HG03103 (cell line): ENCODE data around the gene TNFAIP8.

Source experiments
- ATAC-seq: cut with Tn5 transposase; IDR thresholded peaks from one replicate; pipeline ENCODE4 v1.9.1; 2021; ENCODE audit warnings: low read depth; ENCODE audit not compliant: unreplicated experiment

The TNFAIP8 gene

GRCh38 chr5:119389288-119390030, 33.6 kb downstream of the TNFAIP8 start:
- ATAC-seq = no peak

- ATAC-seq = no peak
Observed at GRCh38 chr5:119390404-119390803, 34.6 kb downstream of the TNFAIP8 start.

- no peak for ATAC-seq
Observed at GRCh38 chr5:119393201-119393691, 37.4 kb downstream of the TNFAIP8 start.

GRCh38 chr5:119393746-119394145, 37.9 kb downstream of the TNFAIP8 start:
- ATAC-seq = no peak

DNA sequence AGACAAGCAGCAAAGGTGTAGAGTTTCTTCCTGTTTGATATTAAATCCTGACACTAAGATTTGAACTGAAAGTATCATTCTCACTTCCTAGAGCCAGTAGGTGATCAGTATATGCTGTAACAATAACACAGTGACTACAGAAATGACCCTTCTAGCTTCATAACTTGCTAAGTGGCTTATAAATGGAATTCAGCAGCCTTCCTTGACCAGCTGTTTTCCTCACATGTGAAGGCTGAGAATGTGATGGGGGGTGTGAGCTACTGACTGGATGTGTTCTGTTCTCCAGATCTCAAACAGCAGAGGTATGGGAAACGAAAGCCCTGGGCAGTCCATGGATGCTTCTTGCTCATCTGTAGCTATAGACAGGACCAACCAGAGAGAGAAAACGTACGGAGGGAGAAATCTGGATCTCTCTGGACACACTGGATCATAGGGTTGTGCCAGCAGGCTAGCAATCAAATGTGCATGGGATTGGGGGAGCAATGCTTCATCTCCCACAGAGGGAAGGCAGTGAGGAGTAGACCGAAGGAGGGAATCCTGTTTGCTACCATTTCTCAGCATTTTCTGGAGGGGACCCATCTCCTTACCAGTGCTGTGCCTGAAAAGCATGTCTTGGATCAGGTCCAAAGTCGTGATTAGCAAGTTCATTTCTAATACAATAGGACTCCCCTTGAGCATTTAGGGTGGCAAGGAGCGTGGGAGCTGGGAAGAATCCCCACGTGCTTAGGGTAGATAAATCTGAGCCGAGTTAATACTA, 39.4 kb downstream of the TNFAIP8 start:
- ATAC-seq = peak; percentile 59

- ATAC-seq = no peak
Observed at GRCh38 chr5:119396030-119396664, 40.3 kb downstream of the TNFAIP8 start.

GRCh38 chr5:119397518-119398380, 41.9 kb downstream of the TNFAIP8 start:
- ATAC-seq = peak; percentile 39

DNA sequence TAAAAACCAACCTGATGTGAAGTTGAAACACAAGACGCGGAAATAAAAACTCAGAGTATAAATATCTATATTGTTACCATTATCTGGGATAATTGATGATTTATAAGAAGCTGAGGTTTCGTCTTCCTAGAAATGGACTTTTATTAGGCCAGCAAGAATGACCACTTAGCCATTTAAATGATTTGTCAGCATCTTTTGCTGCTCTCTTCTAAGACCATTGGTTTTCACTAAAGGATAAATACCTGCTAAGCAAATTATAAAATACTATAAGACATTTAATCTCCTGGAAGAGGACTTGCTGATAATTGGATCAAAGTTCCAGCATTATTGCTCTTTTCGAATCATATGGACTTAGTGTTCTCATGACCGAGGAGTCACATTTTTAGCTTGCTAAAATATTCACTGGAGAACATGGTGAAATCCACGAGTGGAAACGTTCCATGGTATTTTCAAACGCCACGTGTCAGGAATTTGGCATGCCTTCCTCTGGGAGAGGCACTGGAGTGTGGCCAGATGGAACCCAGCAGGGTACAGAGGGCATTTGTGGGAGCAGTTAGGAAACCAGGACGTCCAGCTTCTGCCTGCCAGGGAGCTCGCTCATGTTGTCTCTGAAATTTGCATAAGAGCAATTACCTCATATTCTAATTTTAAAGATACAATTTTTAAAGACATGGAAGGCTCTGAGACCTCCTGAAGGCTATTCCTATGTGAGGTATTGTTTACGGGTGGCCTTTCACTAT, 43.1 kb downstream of the TNFAIP8 start:
- no peak for ATAC-seq

- ATAC-seq = no peak
Observed at GRCh38 chr5:119400245-119400644, 44.4 kb downstream of the TNFAIP8 start.

GRCh38 chr5:119402081-119402480, 46.3 kb downstream of the TNFAIP8 start:
- no peak for ATAC-seq

GRCh38 chr5:119402555-119402954, 46.7 kb downstream of the TNFAIP8 start:
- no peak for ATAC-seq

DNA sequence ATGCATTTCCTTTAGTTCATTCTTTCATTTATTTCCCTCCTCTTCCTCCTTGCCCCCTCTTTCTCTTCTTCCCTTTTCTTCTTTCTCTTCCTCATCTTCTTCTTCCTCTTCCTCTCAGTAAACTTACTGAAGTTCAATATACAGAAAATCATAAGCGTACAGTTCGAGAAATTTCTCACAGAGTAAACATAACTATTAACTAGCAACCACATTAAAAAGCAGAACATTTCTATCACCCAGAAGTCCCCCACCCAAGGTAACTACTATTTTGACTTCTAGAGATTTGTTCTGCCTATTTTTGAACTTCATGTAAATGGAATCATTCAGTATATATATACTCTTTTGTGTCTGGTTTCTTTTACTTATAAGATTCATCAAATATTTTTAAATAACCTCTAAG, 48.2 kb downstream of the TNFAIP8 start:
- ATAC-seq = no peak

- ATAC-seq = no peak
Observed at GRCh38 chr5:119405419-119405818, 49.6 kb downstream of the TNFAIP8 start.

DNA sequence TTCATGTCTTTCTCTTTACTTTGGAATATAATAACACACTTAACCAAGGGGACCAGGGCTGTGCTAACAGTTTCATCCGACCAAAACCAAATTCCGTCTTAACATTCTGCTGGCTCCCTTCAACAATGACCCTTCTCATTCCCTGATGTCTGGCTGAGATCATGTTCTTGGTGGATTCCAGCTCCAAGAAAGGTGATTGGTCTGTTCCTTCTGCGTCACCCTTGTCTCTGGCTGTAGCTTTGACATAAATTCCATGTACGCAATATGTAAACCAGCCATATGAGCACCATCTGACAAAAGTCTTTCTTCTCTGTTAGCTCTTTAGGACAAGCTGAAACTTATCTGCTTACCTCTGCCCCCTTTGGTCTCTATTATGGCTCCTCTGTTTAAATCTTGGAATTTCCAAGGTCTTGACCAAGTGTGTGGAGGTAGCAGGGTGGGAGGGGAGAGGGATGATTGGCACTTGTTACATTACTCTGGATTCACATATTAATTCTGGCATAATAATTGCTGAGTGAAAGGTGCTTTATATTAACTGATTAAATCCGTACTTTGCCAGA, 50.8 kb downstream of the TNFAIP8 start:
- ATAC-seq = no peak

DNA sequence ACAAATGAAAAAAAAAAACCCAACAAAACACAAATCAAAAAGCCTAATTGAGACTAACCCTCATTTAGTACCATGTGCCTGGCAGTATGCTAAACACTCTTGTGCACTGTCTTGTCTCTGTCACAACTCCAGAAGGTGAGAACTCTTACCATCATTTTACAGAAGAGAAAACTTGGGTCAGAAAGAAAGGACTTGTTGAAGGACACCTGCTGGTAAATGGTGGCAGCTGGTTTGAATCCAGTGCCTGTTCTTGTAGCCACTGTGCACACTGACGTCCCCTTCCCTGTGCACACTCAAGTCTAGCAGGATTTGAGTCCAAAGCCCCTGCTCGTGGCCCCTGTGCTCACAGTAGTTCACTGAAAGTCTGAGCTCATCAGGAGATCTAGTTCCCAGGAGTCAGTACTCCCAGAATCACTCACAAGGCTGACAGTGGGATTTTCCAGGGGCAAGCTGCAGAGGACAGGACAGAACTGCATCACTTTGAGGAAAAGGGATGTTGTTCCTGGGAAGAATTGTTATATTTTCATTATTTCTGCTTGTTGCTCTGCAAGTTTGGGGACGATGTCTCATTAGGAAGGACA, 53.5 kb downstream of the TNFAIP8 start:
- no peak for ATAC-seq

DNA sequence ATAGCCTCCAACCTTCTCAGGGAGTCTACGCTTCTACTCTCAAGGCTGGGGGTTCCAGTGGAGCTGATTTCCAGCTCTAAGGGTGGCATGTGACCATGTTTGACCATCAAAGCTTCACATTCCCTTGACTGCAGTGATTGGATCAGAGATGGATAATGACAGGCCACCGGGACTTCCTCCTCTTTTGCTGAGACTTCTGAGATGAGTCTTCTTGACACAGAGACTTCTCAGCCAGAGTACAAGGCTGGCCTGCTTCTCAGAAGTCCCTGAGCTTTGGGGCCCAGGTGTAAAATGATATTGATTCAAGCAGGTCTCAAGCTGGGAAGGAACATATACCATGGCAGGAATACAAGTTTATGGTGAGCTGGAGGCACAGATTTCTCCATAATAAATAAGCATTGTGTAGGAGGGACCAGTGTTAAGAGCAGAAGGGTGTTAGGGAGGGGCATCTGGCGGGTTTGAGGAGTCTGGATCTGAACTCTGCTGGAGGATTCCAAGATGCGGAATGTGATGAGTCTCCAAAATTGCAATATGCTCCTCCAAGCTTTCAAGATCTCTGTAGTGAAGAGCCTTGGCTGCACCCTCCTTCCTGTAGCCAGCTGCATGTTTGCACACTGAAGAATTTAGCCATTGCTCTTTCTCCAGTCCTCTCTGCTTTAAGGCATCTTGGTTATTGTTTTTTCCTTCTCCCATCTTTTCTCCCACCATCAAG, 54.8 kb downstream of the TNFAIP8 start:
- ATAC-seq = peak; percentile 33

DNA sequence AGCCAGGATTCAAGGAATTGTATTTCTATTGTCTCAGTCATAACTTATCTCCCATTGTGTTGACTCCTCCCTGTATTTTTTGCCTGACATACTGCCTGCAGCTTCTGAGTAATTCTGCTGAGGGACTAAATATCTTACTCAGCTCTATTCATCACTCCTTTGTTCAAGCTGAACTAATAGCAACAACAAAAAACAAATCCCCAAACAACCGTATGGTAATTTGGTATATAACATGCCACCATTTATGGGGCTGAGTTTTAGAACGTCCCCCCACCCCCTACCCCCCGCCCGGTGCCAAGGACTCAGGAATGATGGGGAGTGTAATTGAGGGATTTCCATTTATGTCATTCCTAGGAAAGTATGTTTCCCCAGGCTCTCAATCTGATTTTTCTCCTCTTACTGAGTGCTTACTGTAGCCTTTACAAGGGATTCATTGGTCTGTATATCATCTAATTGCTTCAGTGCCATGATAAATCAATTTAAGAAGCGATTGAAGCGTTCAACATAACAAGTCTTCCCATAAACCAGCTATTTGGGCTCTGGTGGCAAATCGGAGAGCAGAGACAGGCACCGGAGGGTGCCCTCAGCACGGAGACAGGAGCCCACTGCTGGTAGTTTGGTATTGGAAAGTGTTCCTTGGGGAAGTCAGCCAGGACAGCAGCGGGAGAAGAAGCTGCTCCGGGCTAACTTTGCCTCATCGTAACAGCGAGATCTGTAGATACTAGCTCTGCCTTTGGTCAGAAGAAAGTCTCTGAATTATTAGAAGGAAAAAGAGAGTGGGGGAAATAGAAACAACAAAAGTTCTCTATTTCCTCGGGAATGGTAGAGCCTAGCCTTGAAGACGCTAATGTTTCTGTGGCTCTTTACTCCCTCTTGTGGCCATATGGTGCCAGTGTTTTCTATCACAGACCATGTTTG, 55.8 kb downstream of the TNFAIP8 start:
- peak; percentile 62 for ATAC-seq
